Lower leg skin (tissue), 3 donors: ENCODE results near the gene GOLGA6L7.

Experiments used
- CTCF ChIP-seq, 3 donors: fragments of 450-650 bp; IDR thresholded peaks; one replicate each; pipeline ENCODE4 v1.5.1; 2016; ENCODE audit warnings: antibody characterized with exemption in 3 of 3, mild to moderate bottlenecking in 3 of 3, moderate library complexity in 2 of 3
- POLR2A ChIP-seq, 2 donors: fragments of 450-650 bp; IDR thresholded peaks; one replicate each; pipeline ENCODE4 v1.6.1; 2016 to 2017; ENCODE audit warnings: antibody characterized with exemption in 2 of 2, mild to moderate bottlenecking in 1 of 2, moderate library complexity in 1 of 2

GRCh38 chr15:28884151-28884940, 35.9 kb upstream of the GOLGA6L7 start:
- TF ChIP-seq CTCF (IDR thresholded peaks at IDR 0.05) (no peak), POLR2A (IDR thresholded peaks at IDR 0.05) (no peak)
